Activated naive CD4-positive, alpha-beta T cell treated with anti-CD3 and anti-CD28 coated beads for 36 hours (primary cell): Measurements from ENCODE around the gene WDR18. TPM values are rescaled to one million over a fixed set of nuclear protein-coding genes. Genes with fewer than 3 reads are reported as not detected.
"Not testable (repeated sequence)": the region's sequence is repeated elsewhere in the genome, so short reads cannot be mapped to it uniquely, and the experiment has no call there.

ENCODE experiments used
- CTCF ChIA-PET: fragments of 350-600 bp; sonication (Branson Sonifier 250); formaldehyde crosslinking; loops from one replicate; lab custom pipeline; 2021; ENCODE audit warnings: antibody characterized with exemption; lab: Charles Lee
- DNase-seq: peaks from one replicate; pipeline ENCODE4 v3.0.0-alpha.2; 2020
- H3K27ac Mint-ChIP-seq: one replicate; pipeline ENCODE4 v1.8.0; 2021; ENCODE audit warnings: mild to moderate bottlenecking, mixed read lengths
- H3K27me3 Mint-ChIP-seq: one replicate; pipeline ENCODE4 v1.8.0; 2021; ENCODE audit warnings: low read depth, mixed read lengths
- H3K36me3 Mint-ChIP-seq: one replicate; pipeline ENCODE4 v1.8.0; 2021; ENCODE audit warnings: low read depth, mixed read lengths
- H3K4me1 Mint-ChIP-seq: one replicate; pipeline ENCODE4 v1.8.0; 2021; ENCODE audit warnings: low read depth, mixed read lengths
- H3K4me3 Mint-ChIP-seq: one replicate; pipeline ENCODE4 v1.8.0; 2021; ENCODE audit warnings: mild to moderate bottlenecking, moderate library complexity, mixed read lengths
- H3K9me3 Mint-ChIP-seq: one replicate; pipeline ENCODE4 v1.8.0; 2021; ENCODE audit warnings: mixed read lengths
- intact Hi-C: fragments of 100-400 bp; cut with micrococcal nuclease; formaldehyde crosslinking; loops from one replicate; pipeline ENCODE4 v1.15.1; 2023
- total RNA-seq, 2 experiments: library from RNA; stranded (reverse); gene quantifications; one replicate each; pipeline ENCODE4 v1.2.3, GENCODE V29; 2021

WDR18 gene
- total RNA-seq, 2 experiments from 2014 or later, result 77.8 to 82.0 TPM

GRCh38 chr19:953445-954271 is 30.5 kb upstream of the WDR18 start:
- H3K4me3 Mint-ChIP-seq, result no peak overlapping the region

GRCh38 chr19:954272-954671 is 29.9 kb upstream of the WDR18 start:
- no peak for DNase-seq
- CTCF ChIA-PET, result no interaction called here
- no peaks in the 10 kb centered on the region for H3K36me3 Mint-ChIP-seq
- H3K4me3 Mint-ChIP-seq, result no peak overlapping the region
- no peak overlapping the region for H3K27ac Mint-ChIP-seq
- H3K4me1 Mint-ChIP-seq, result peaks cover 12% of the 10 kb centered on the region
- H3K9me3 Mint-ChIP-seq, result no peaks in the 10 kb centered on the region
- intact Hi-C loops, result no loop called here
- H3K27me3 Mint-ChIP-seq, result no peaks in the 10 kb centered on the region

More at GRCh38 chr19:953445-954271, 30.5 kb upstream of the WDR18 start:
- Mint-ChIP-seq H3K36me3 (no peaks in the 10 kb centered on the region), H3K27me3 (no peaks in the 10 kb centered on the region), H3K4me1 (peaks cover 8% of the 10 kb centered on the region), H3K9me3 (no peaks in the 10 kb centered on the region), H3K27ac (no peak overlapping the region)
- no peak for DNase-seq
- intact Hi-C loops, result no loop called here
- CTCF ChIA-PET, result no interaction called here

DNA sequence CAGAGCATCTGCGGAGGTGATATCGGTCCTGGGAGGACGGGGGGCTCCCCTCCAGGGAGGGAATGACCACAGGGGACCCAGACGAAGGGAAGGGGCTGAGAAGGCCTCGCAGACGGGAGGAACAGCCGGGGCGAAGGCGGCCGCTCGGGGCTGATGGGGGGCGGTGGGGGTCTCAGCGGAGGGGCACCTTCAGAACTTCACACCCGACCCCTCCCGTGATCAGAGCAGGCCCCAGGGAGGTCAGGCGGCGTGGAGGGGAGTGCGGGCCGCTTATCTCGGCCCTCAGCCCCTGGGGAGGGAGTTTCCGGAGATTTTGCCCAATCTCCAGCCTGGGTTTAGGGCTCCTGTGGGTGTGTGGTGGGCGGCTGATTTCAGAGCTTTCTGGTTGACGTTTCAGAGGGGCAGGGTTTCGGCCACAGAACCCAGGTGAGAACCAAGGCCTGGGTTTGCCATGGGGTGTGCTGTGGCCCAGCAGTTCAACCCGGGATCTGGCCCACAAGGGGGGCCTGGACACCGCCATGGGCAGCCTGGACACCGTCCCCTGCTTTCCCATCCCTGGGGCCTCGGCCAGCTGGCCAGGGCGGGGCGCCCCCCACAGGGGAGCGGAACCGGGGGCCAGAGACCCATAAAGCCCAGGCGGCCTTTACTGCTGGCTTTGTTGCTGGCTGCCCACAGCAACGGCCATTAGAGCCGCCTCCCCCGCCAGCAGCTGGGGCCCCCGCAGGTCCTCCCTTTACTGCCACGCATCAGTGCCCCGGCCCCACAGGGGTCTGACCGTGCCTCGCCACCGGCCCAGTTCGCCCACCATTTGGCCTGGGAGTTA is 29.3 kb upstream of the WDR18 start:
- no peak for DNase-seq
- no peaks in the 10 kb centered on the region for H3K9me3 Mint-ChIP-seq
- no peak overlapping the region for H3K27ac Mint-ChIP-seq
- no peaks in the 10 kb centered on the region for H3K36me3 Mint-ChIP-seq
- peaks cover 12% of the 10 kb centered on the region for H3K4me1 Mint-ChIP-seq
- no peak overlapping the region for H3K4me3 Mint-ChIP-seq
- CTCF ChIA-PET, result no interaction called here
- intact Hi-C loops, result no loop called here
- H3K27me3 Mint-ChIP-seq, result no peaks in the 10 kb centered on the region

DNA sequence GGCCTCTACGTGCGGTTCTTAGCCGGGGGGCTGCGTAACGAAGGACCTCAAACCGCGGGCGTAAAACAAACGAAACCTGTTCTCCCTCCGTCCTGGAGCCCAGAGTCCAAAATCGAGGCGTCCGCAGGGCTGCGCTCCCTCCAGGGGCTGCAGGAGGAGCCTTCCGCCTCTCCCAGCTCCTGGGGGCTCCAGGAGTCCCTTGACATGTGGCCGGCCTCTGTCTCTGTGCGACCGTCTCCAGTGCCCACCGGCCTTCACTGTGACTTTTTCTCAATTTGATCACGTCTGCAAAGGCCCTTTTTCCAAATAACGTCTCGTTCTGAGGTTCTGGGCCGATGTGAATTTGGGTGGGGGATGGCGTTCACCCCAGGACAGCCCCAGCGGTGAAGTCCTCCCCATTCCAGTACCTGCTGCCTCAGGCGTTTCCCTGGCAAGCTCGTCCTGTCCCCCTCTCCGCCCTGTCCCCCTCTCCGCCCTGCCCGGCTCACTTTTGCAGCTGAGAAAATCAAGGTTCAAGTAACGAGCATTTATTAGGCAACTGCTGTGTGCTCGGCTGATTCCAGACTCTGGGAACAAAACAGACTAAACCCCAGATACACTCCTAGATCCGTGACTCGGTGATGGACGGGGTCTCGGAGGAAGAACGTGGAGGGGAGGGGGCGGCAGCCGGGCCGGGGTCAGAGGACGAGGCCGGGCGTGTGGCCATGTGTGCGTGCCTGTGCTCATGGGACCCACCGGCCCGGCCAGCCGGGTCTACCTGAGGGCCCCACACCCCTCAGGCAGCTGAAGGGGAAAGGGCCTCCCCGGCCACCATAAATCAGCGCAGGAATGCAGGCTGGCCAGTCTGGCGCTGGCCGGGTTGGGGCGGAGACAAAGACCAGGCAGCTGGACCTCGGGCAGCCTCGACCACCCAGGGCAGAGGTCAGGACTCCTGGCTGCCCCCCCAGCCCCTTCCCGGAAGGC is 28.1 kb upstream of the WDR18 start:
- DNase-seq, result no peak
- H3K27ac Mint-ChIP-seq, result no peak overlapping the region
- H3K9me3 Mint-ChIP-seq, result no peaks in the 10 kb centered on the region
- H3K4me3 Mint-ChIP-seq, result no peak overlapping the region
- H3K27me3 Mint-ChIP-seq, result no peaks in the 10 kb centered on the region
- H3K4me1 Mint-ChIP-seq, result peaks cover 12% of the 10 kb centered on the region
- intact Hi-C loops, result no loop called here
- no peaks in the 10 kb centered on the region for H3K36me3 Mint-ChIP-seq
- CTCF ChIA-PET, result no interaction called here

GRCh38 chr19:956766-957440 is 27.2 kb upstream of the WDR18 start:
- no peaks in the 10 kb centered on the region for H3K9me3 Mint-ChIP-seq
- no peak for DNase-seq
- no peak overlapping the region for H3K4me3 Mint-ChIP-seq
- H3K36me3 Mint-ChIP-seq, result no peaks in the 10 kb centered on the region
- H3K4me1 Mint-ChIP-seq, result peaks cover 12% of the 10 kb centered on the region
- H3K27me3 Mint-ChIP-seq, result no peaks in the 10 kb centered on the region
- intact Hi-C loops, result no loop called here
- H3K27ac Mint-ChIP-seq, result no peak overlapping the region
- CTCF ChIA-PET, result no interaction called here

- DNase-seq, intact Hi-C loops, H3K27ac Mint-ChIP-seq, H3K4me3 Mint-ChIP-seq, H3K27me3 Mint-ChIP-seq, H3K36me3 Mint-ChIP-seq, CTCF ChIA-PET, H3K9me3 Mint-ChIP-seq: not testable (repeated sequence)
- H3K4me1 Mint-ChIP-seq, result peaks cover 16% of the 10 kb centered on the region
Measured at GRCh38 chr19:957578-957977, 26.6 kb upstream of the WDR18 start.

DNA sequence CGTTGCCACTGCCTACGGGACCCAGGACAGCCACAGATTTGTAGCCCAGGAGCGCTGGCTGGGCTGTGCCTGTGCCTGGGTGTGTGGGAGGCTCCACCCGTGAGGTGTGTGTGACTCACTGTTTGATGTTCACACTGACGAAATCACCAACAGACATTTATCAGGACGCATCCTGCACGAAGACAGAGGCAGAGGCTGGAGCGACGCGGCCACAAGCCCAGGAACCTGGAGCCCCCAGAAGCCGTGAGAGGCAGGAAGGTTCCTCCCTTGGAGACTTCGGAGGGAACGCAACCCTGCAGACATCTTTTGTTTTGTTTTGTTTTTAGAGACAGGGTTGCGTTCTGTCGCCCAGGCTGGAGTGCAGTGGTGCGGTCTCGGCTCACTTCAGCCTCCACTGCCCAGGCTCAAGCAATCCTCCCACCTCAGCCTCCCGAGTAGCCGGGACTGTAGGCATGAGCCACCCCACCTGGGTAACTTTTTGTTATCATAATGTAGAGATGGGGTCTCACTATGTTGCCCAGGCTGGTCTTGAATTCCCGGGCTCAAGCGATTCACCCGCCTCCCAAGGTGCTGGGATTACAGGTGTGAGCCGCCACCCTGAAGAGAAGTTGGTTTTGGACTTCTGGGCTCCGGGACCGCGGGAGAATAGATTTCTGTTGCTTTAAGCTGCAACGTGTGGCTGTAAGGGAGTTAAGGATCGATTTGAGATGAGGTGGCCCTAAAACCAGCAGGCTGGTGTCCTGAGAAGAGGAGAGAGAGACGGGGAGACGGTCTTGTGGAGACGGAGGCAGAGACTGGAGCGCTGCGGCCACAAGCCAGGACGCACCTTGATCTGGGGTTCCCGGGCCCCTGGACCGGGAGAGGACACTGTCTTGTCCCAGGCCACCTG is 24.9 kb upstream of the WDR18 start:
- Mint-ChIP-seq H3K4me3 (no peak overlapping the region), H3K36me3 (peaks cover 1% of the 10 kb centered on the region), H3K4me1 (peaks cover 8% of the 10 kb centered on the region), H3K27me3 (no peaks in the 10 kb centered on the region), H3K27ac (no peak overlapping the region), H3K9me3 (no peaks in the 10 kb centered on the region)
- DNase-seq, result peak; percentile 17
- intact Hi-C loops, result no loop called here
- CTCF ChIA-PET, result no interaction called here

DNA sequence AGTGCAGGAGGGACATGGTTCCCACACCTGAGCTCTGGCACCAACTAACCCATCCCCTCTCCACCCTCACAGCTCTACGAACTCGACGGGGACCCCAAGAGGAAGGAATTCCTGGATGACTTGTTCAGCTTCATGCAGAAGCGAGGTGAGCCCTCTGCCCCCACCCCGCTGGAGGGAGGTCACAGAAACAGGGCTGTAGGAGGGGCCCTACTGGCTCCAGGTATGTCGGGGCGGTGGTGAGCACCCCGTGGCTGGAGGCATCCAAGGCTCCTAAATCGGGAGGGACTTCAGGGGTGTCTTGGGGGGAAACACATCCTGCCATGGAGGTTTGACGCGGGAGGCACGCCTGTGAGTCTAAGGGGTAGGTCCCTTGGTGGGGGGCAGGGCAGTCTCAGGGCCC is 24.1 kb upstream of the WDR18 start:
- intact Hi-C loops, result no loop called here
- Mint-ChIP-seq H3K4me3 (no peak overlapping the region), H3K9me3 (no peaks in the 10 kb centered on the region), H3K27me3 (no peaks in the 10 kb centered on the region), H3K27ac (no peak overlapping the region), H3K36me3 (peaks cover 4% of the 10 kb centered on the region), H3K4me1 (peaks cover 8% of the 10 kb centered on the region)
- no peak for DNase-seq
- CTCF ChIA-PET, result no interaction called here

DNA sequence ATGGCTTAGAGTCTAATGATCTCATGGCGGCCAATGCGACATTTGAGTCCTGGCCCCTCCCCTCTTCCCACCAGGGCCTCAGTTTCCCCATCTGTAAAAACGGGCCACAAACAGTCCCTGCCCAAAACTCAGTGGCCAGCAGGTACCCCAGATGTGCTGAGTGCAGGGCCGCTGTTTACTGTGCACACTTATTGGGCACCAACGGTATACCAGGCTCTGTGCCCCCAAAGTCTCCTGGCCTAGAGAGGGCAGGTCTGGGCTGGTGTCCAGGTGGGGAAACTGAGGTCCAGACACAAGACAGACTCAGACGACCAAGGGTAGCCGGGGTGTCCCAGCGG is 23.6 kb upstream of the WDR18 start:
- H3K27me3 Mint-ChIP-seq, result no peaks in the 10 kb centered on the region
- no peak overlapping the region for H3K27ac Mint-ChIP-seq
- peaks cover 8% of the 10 kb centered on the region for H3K4me1 Mint-ChIP-seq
- CTCF ChIA-PET, result no interaction called here
- peaks cover 8% of the 10 kb centered on the region for H3K36me3 Mint-ChIP-seq
- H3K4me3 Mint-ChIP-seq, result no peak overlapping the region
- peaks cover 3% of the 10 kb centered on the region for H3K9me3 Mint-ChIP-seq
- intact Hi-C loops, result no loop called here
- DNase-seq, result no peak

GRCh38 chr19:961866-962620 is 22.1 kb upstream of the WDR18 start:
- H3K27me3 Mint-ChIP-seq, result no peaks in the 10 kb centered on the region
- peaks cover 3% of the 10 kb centered on the region for H3K9me3 Mint-ChIP-seq
- peaks cover 8% of the 10 kb centered on the region for H3K4me1 Mint-ChIP-seq
- intact Hi-C loops, result no loop called here
- H3K36me3 Mint-ChIP-seq, result peaks cover 12% of the 10 kb centered on the region
- CTCF ChIA-PET, result no interaction called here
- no peak overlapping the region for H3K27ac Mint-ChIP-seq
- H3K4me3 Mint-ChIP-seq, result no peak overlapping the region
- DNase-seq, result no peak
